ENCODE measurements around the gene ASMT.
A peak's percentile ranks its signal among the peaks of the same experiment; 100 is the strongest.

DNA sequence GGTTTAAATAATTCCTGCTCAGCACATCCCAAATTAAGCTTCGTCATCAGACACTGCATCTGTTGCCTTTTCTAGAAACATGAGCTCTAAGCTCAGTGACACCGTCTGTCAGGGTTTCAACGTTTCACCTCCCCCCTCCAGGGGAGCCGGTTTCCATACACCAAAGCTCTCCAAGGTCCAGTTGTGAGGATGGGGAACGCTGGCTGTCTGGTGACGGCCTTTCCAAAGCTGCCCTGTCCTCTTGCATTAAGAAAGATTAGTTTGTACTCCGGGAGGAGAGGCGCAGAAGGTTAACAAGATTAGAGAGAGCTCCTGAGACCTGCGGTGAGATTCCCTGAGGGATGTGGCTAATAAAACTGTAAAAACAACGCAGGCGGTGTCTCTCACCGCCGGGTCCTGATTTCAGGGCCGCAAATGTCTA lies 43.2 kb downstream of the ASMT start:
- TF ChIP-seq GATAD2B (conservative IDR thresholded peaks at IDR 0.05; ENCODE audit: low read depth) = no peak
- no peak for TF ChIP-seq PBX3 (IDR thresholded peaks at IDR 0.05; ENCODE audit: insufficient replicate concordance, low read depth, low read length)
- TF ChIP-seq CHD1 (IDR thresholded peaks at IDR 0.05; ENCODE audit: low read depth, low read length) = no peak
- TF ChIP-seq, protein P1, sequence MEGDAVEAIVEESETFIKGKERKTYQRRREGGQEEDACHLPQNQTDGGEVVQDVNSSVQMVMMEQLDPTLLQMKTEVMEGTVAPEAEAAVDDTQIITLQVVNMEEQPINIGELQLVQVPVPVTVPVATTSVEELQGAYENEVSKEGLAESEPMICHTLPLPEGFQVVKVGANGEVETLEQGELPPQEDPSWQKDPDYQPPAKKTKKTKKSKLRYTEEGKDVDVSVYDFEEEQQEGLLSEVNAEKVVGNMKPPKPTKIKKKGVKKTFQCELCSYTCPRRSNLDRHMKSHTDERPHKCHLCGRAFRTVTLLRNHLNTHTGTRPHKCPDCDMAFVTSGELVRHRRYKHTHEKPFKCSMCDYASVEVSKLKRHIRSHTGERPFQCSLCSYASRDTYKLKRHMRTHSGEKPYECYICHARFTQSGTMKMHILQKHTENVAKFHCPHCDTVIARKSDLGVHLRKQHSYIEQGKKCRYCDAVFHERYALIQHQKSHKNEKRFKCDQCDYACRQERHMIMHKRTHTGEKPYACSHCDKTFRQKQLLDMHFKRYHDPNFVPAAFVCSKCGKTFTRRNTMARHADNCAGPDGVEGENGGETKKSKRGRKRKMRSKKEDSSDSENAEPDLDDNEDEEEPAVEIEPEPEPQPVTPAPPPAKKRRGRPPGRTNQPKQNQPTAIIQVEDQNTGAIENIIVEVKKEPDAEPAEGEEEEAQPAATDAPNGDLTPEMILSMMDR (IDR thresholded peaks at IDR 0.05 in 2 of 3, conservative IDR thresholded peaks at IDR 0.05 in 1 of 3; ENCODE audit: control insufficient read depth in 2 of 3, extremely low read depth in 1 of 3, insufficient read depth in 1 of 3, low read depth in 3 of 3, low read length in 3 of 3) = no peak
- no peak for TF ChIP-seq SMC3 (IDR thresholded peaks at IDR 0.05; ENCODE audit: borderline replicate concordance, low read length)
- TF ChIP-seq RUNX3 (IDR thresholded peaks at IDR 0.05; ENCODE audit: low read length) = peak; percentile 29; the same call in 1 of the 2 replicates
- TF ChIP-seq EGR1 (IDR thresholded peaks at IDR 0.05; ENCODE audit: borderline replicate concordance in 1 of 2, low read depth in 2 of 2, low read length in 2 of 2) = no peak
- TF ChIP-seq MAX (IDR thresholded peaks at IDR 0.05; ENCODE audit: low read depth, low read length) = no peak
- no peak for TF ChIP-seq CEBPB (IDR thresholded peaks at IDR 0.05; ENCODE audit: borderline replicate concordance in 1 of 2, low read depth in 2 of 2, low read length in 2 of 2)
- no peak for TF ChIP-seq MYC (IDR thresholded peaks at IDR 0.05; ENCODE audit: insufficient read depth, insufficient read length, insufficient replicate concordance, low read length, severe bottlenecking)
- no peak for TF ChIP-seq NBN (IDR thresholded peaks at IDR 0.05)
- no peak for TF ChIP-seq ELK1 (IDR thresholded peaks at IDR 0.05; ENCODE audit: low read depth, low read length)
- no peak for TF ChIP-seq RAD51 (IDR thresholded peaks at IDR 0.05)
- no peak for TF ChIP-seq FOS (IDR thresholded peaks at IDR 0.05; ENCODE audit: borderline replicate concordance, extremely low read depth, insufficient read length)
